ENCODE measurements around the gene AFF3.

The AFF3 gene

DNA sequence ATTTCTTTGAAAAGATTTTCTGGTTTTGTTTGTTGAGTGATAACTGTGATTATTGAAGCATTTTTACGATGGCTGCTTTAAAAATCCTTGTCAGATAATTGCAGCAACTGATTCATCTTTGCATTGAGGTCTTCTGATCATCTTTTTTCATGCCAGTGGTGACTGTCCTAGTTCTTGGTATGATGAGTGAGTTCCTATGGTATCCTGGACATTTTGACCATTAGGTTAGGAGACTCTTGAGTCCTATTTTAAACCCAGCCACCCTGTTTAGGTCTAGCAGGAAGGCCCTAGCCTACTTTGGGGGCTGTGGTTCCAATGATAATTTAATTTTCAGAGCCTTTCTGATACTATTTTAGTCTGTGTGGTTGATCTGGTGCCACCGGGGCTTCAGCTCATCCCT lies 579.9 kb downstream of the AFF3 start:
- Histone ChIP-seq H3K27ac (ENCODE audit: low read depth, low read length) (no peak overlapping the region), H3F3A (ENCODE audit: control insufficient read depth, insufficient read depth) (peaks cover 11% of the 10 kb centered on the region), H3K4me3 (ENCODE audit: low read length) (no peak overlapping the region), H3K4me1 (ENCODE audit: control insufficient read depth, low read length) (peaks cover 27% of the 10 kb centered on the region), H3K9me3 (ENCODE audit: control insufficient read depth, insufficient read depth, low read length) (no peaks in the 10 kb centered on the region), H3K4me2 (ENCODE audit: low read length) (no peak overlapping the region), H4K20me1 (ENCODE audit: control insufficient read depth, insufficient read depth, low read depth, low read length) (no peaks in the 10 kb centered on the region), H3K27me3 (ENCODE audit: control insufficient read depth, low read length) (no peaks in the 10 kb centered on the region), H3K36me3 (ENCODE audit: control insufficient read depth, low read length) (peaks cover 6% of the 10 kb centered on the region; the same call in 1 of the 2 replicates), H3K79me2 (ENCODE audit: control insufficient read depth, low read length) (no peaks in the 10 kb centered on the region), H3K9me2 (replicated peaks; ENCODE audit: control insufficient read depth, low read length) (no peaks in the 10 kb centered on the region)
- no peak for TF ChIP-seq EZH2phosphoT487 (IDR thresholded peaks at IDR 0.05; ENCODE audit: borderline replicate concordance, low read length)
- TF ChIP-seq, protein P1, sequence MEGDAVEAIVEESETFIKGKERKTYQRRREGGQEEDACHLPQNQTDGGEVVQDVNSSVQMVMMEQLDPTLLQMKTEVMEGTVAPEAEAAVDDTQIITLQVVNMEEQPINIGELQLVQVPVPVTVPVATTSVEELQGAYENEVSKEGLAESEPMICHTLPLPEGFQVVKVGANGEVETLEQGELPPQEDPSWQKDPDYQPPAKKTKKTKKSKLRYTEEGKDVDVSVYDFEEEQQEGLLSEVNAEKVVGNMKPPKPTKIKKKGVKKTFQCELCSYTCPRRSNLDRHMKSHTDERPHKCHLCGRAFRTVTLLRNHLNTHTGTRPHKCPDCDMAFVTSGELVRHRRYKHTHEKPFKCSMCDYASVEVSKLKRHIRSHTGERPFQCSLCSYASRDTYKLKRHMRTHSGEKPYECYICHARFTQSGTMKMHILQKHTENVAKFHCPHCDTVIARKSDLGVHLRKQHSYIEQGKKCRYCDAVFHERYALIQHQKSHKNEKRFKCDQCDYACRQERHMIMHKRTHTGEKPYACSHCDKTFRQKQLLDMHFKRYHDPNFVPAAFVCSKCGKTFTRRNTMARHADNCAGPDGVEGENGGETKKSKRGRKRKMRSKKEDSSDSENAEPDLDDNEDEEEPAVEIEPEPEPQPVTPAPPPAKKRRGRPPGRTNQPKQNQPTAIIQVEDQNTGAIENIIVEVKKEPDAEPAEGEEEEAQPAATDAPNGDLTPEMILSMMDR (IDR thresholded peaks at IDR 0.05; ENCODE audit: low read depth, low read length, poor library complexity, severe bottlenecking), result no peak

- no peaks in the 10 kb centered on the region for H3K9me2 ChIP-seq (replicated peaks; ENCODE audit: control insufficient read depth, low read length)
- no peak overlapping the region for H3K4me2 ChIP-seq (ENCODE audit: low read length)
- peaks cover 27% of the 10 kb centered on the region for H3K4me1 ChIP-seq (ENCODE audit: control insufficient read depth, low read length)
- peaks cover 6% of the 10 kb centered on the region; the same call in 1 of the 2 replicates for H3K36me3 ChIP-seq (ENCODE audit: control insufficient read depth, low read length)
- H3K79me2 ChIP-seq (ENCODE audit: control insufficient read depth, low read length), result no peaks in the 10 kb centered on the region
- H3F3A ChIP-seq (ENCODE audit: control insufficient read depth, insufficient read depth), result peaks cover 11% of the 10 kb centered on the region
- H3K27ac ChIP-seq (ENCODE audit: low read depth, low read length), result no peak overlapping the region
- H4K20me1 ChIP-seq (ENCODE audit: control insufficient read depth, insufficient read depth, low read depth, low read length), result no peaks in the 10 kb centered on the region
- no peaks in the 10 kb centered on the region for H3K9me3 ChIP-seq (ENCODE audit: control insufficient read depth, insufficient read depth, low read length)
- no peaks in the 10 kb centered on the region for H3K27me3 ChIP-seq (ENCODE audit: control insufficient read depth, low read length)
- TF ChIP-seq, protein P1 (IDR thresholded peaks at IDR 0.05; ENCODE audit: low read depth, low read length, poor library complexity, severe bottlenecking), result no peak
- TF ChIP-seq EZH2phosphoT487 (IDR thresholded peaks at IDR 0.05; ENCODE audit: borderline replicate concordance, low read length), result no peak
- H3K4me3 ChIP-seq (ENCODE audit: low read length), result no peak overlapping the region
Measured at GRCh38 chr2:99561804-99562203, 580.6 kb downstream of the AFF3 start.

GRCh38 chr2:99559075-99559662 lies 583.2 kb downstream of the AFF3 start:
- no peak overlapping the region for H3K27ac ChIP-seq (ENCODE audit: low read depth, low read length)

More at GRCh38 chr2:99559075-99559662, 583.2 kb downstream of the AFF3 start:
- peaks cover 27% of the 10 kb centered on the region for H3K4me1 ChIP-seq (ENCODE audit: control insufficient read depth, low read length)
- no peak overlapping the region for H3K4me3 ChIP-seq (ENCODE audit: low read length)
- H3K9me2 ChIP-seq (replicated peaks; ENCODE audit: control insufficient read depth, low read length), result no peaks in the 10 kb centered on the region
- H4K20me1 ChIP-seq (ENCODE audit: control insufficient read depth, insufficient read depth, low read depth, low read length), result no peaks in the 10 kb centered on the region
- H3K36me3 ChIP-seq (ENCODE audit: control insufficient read depth, low read length), result peaks cover 6% of the 10 kb centered on the region; the same call in 1 of the 2 replicates
- peaks cover 11% of the 10 kb centered on the region for H3F3A ChIP-seq (ENCODE audit: control insufficient read depth, insufficient read depth)
- no peak overlapping the region for H3K4me2 ChIP-seq (ENCODE audit: low read length)
- TF ChIP-seq, protein P1 (IDR thresholded peaks at IDR 0.05; ENCODE audit: low read depth, low read length, poor library complexity, severe bottlenecking), result peak; percentile 94
- TF ChIP-seq EZH2phosphoT487 (IDR thresholded peaks at IDR 0.05; ENCODE audit: borderline replicate concordance, low read length), result no peak
- no peaks in the 10 kb centered on the region for H3K27me3 ChIP-seq (ENCODE audit: control insufficient read depth, low read length)
- no peaks in the 10 kb centered on the region for H3K9me3 ChIP-seq (ENCODE audit: control insufficient read depth, insufficient read depth, low read length)
- H3K79me2 ChIP-seq (ENCODE audit: control insufficient read depth, low read length), result no peaks in the 10 kb centered on the region
